ENCODE data around the gene CELF4.

DNA sequence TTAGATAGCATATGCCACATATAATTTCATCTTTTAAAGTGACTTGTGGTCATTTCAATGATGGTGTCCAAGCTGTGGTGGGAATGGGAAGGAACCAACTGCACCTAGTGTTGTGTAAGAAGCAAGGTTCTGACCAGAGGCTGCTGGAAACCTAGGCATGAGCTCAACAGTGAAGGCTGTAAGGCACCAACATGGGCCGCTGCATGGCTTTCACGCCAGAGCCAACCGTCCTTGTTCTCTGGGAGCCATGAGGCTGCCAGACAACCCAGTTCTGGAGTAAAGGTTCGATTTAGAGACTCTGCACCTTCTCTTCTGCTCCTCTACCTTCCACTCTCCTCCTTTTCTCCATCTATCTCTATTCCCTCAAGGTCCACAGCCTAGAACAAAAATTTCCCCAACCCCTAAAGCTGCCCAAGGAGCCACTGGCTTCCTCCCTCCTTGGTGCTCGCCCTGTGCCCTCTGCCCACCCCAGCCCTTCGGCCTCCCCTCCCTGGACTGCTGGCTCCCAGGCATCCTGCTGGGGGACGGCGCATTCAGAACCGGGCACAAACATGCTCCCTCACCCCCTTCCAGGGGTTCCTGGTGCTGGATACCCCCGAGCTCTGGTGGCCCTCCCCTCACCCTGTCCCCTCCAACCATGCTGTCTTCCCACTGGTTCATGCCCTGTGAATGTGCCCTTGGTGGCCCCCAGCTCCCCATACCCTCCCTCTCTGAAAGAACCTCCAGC lies 305.1 kb downstream of the CELF4 start:
- no peak for TF ChIP-seq EZH2 (IDR thresholded peaks at IDR 0.05)
- TF ChIP-seq POLR2AphosphoS5 (IDR thresholded peaks at IDR 0.05; ENCODE audit: borderline replicate concordance, low read depth, low read length), result no peak

Data from SK-N-MC (cell line).